NT2/D1 (cell line): ENCODE data around the gene PHACTR1.

ENCODE experiments used
- SUZ12 ChIP-seq: IDR thresholded peaks from 2 replicates; pipeline ENCODE4 v1.6.1; 2011; ENCODE audit not compliant: insufficient read length, insufficient read depth; ENCODE audit errors: extremely low read depth
- YY1 ChIP-seq: IDR thresholded peaks from 2 replicates; pipeline ENCODE4 v1.6.1; 2011; ENCODE audit not compliant: insufficient read length, insufficient read depth
- ZNF274 ChIP-seq: IDR thresholded peaks from 2 replicates; pipeline ENCODE4 v1.6.1; 2011; ENCODE audit warnings: mild to moderate bottlenecking, low read depth, low read length

- TF ChIP-seq YY1, result no peak
- TF ChIP-seq ZNF274, result no peak
- TF ChIP-seq SUZ12, result no peak
Measured at GRCh38 chr6:13113981-13114593, 397.5 kb downstream of the PHACTR1 start.
